Endothelial cell of umbilical vein (primary cell): ENCODE measurements around the gene KATNB1. TPM values are rescaled to one million over a fixed set of nuclear protein-coding genes. Genes with fewer than 3 reads are reported as not detected.

ENCODE experiments used
- BruUV-seq: library from RNA; stranded (reverse); fragments of 400-500 nt; replicated peaks from 2 replicates; lab custom pipeline; 2021; lab: Mats Ljungman, UMichigan
- CTCF ChIA-PET: fragments of 300-600, 350-600 bp; sonication (Branson Sonifier 250); formaldehyde crosslinking; loops from one replicate; lab custom pipeline; 2021; ENCODE audit warnings: antibody characterized with exemption, inconsistent platforms; lab: Charles Lee
- POLR2A ChIA-PET: fragments of 300-600, 350-600 bp; sonication (Branson Sonifier 250); formaldehyde crosslinking; loops from one replicate; lab custom pipeline; 2021; ENCODE audit warnings: antibody characterized with exemption, inconsistent platforms; lab: Charles Lee
- DNase-seq: peaks from one replicate; pipeline ENCODE4 v3.0.0-alpha.2; 2011; ENCODE audit warnings: low read depth, low spot score
- FAIRE-seq: peaks from 2 replicates; lab custom pipeline; 2011; peaks lifted over from hg19 to GRCh38; lab: Jason Lieb, UNC
- H2AFZ ChIP-seq: 2 replicates; pipeline ENCODE4 v1.6.0; 2012; ENCODE audit warnings: low read depth, low read length, control low read depth, inconsistent platforms
- H3K27ac ChIP-seq: 2 replicates; pipeline ENCODE4 v1.5.1; 2011; ENCODE audit warnings: low read depth, mild to moderate bottlenecking, control low read depth, low read length, moderate library complexity; ENCODE audit not compliant: insufficient read depth
- H3K27me3 ChIP-seq, 2 experiments: 2 replicates each; pipeline versions ENCODE4 v1.6.0 to v1.6.1; 2011; ENCODE audit warnings: low read length in 2 of 2, mixed read lengths in 1 of 2; ENCODE audit not compliant: control insufficient read depth in 2 of 2, insufficient read depth in 2 of 2
- H3K36me3 ChIP-seq, 2 experiments: 2 replicates in 1 of 2; 3 replicates in 1 of 2; pipeline ENCODE4 v1.5.1; 2011; ENCODE audit warnings: low read length in 2 of 2, mild to moderate bottlenecking in 1 of 2, moderate library complexity in 1 of 2; ENCODE audit not compliant: control insufficient read depth in 2 of 2, insufficient read depth in 2 of 2; ENCODE audit errors: extremely low read depth in 1 of 2
- H3K4me1 ChIP-seq: 3 replicates; pipeline ENCODE4 v1.5.1; 2011; ENCODE audit warnings: mild to moderate bottlenecking, low read length; ENCODE audit not compliant: control insufficient read depth, insufficient read depth; ENCODE audit errors: extremely low read depth
- H3K4me2 ChIP-seq: 2 replicates; pipeline ENCODE4 v1.6.1; 2011; ENCODE audit warnings: low read length, control low read depth, mixed read lengths; ENCODE audit not compliant: insufficient read depth
- H3K4me3 ChIP-seq, 3 experiments: fragments of 200-600 bp in 1 of 3; sonication (generic), shearing (Covaris generic) in 1 of 3; replicated peaks in 1 of 3; 2 replicates each; pipeline ENCODE4 v1.5.1; 2011 to 2016; ENCODE audit warnings: control low read depth in 3 of 3, low read length in 3 of 3, mild to moderate bottlenecking in 2 of 3, inconsistent platforms in 1 of 3, low read depth in 1 of 3, moderate library complexity in 1 of 3; ENCODE audit not compliant: insufficient read depth in 1 of 3
- H3K79me2 ChIP-seq: 2 replicates; pipeline ENCODE4 v1.6.0; 2012; ENCODE audit warnings: low read length, inconsistent platforms; ENCODE audit not compliant: control insufficient read depth, insufficient read depth
- H3K9ac ChIP-seq: replicated peaks from 2 replicates; pipeline ENCODE3; 2011; ENCODE audit warnings: low read length, control low read depth; ENCODE audit not compliant: insufficient read depth; ENCODE audit errors: extremely low read depth
- H3K9me1 ChIP-seq: replicated peaks from 3 replicates; pipeline ENCODE4 v1.6.0; 2011; ENCODE audit warnings: mild to moderate bottlenecking, low read length; ENCODE audit not compliant: control insufficient read depth, insufficient read depth; ENCODE audit errors: extremely low read depth
- H3K9me3 ChIP-seq: replicated peaks from 2 replicates; pipeline ENCODE4 v1.5.1; 2012; ENCODE audit warnings: low read length, inconsistent platforms; ENCODE audit not compliant: control insufficient read depth, insufficient read depth
- H4K20me1 ChIP-seq: replicated peaks from 2 replicates; pipeline ENCODE3; 2011; ENCODE audit warnings: mild to moderate bottlenecking, low read length; ENCODE audit not compliant: control insufficient read depth, insufficient read depth; ENCODE audit errors: extremely low read depth
- CTCF ChIP-seq, 2 donors: IDR thresholded peaks; 1 replicate in 1 of 2; 2 replicates in 1 of 2; pipeline ENCODE4 v1.5.1; 2011; ENCODE audit warnings: low read length in 2 of 2, mild to moderate bottlenecking in 2 of 2, moderate library complexity in 2 of 2, control low read depth in 1 of 2, inconsistent platforms in 1 of 2, low read depth in 1 of 2; ENCODE audit not compliant: insufficient read depth in 1 of 2; ENCODE audit errors: extremely low read depth in 1 of 2
- EZH2 ChIP-seq: IDR thresholded peaks from 2 replicates; pipeline ENCODE4 v1.6.1; 2012; ENCODE audit warnings: borderline replicate concordance, low read depth, mild to moderate bottlenecking, moderate library complexity, low read length, inconsistent platforms; ENCODE audit not compliant: severe bottlenecking
- FOS ChIP-seq: IDR thresholded peaks from 2 replicates; pipeline ENCODE4 v1.6.1; 2011; ENCODE audit warnings: mild to moderate bottlenecking, low read length, moderate library complexity, borderline replicate concordance; ENCODE audit not compliant: insufficient read depth
- GATA2 ChIP-seq: IDR thresholded peaks from 2 replicates; pipeline ENCODE4 v1.7.0; 2011; ENCODE audit warnings: low read depth, mild to moderate bottlenecking, moderate library complexity, mixed read lengths, low read length; ENCODE audit not compliant: insufficient read length, insufficient read depth
- JUN ChIP-seq: IDR thresholded peaks from 2 replicates; pipeline ENCODE4 v1.6.1; 2011; ENCODE audit warnings: borderline replicate concordance, low read depth; ENCODE audit not compliant: insufficient read length, insufficient read depth
- MAX ChIP-seq: IDR thresholded peaks from 2 replicates; pipeline ENCODE4 v1.6.1; 2011; ENCODE audit not compliant: insufficient read depth, insufficient read length
- MYC ChIP-seq: IDR thresholded peaks from one replicate; pipeline ENCODE4 v1.6.1; 2011; ENCODE audit warnings: mild to moderate bottlenecking, low read depth, low read length
- POLR2A ChIP-seq: IDR thresholded peaks from 2 replicates; pipeline ENCODE4 v1.6.1; 2012; ENCODE audit warnings: low read depth, mild to moderate bottlenecking, control low read depth, low read length
- POLR2AphosphoS5 ChIP-seq: IDR thresholded peaks from 2 replicates; pipeline ENCODE4 v1.6.1; 2012; ENCODE audit warnings: low read depth, mild to moderate bottlenecking, control low read depth, low read length, moderate library complexity; ENCODE audit not compliant: insufficient read depth
- dilution Hi-C: fragments of 300-500 bp; cut with MboI; formaldehyde crosslinking; loops from one replicate; pipeline ENCODE4 v1.15.0; 2019; ENCODE audit warnings: low sequenced_read_pairs; ENCODE audit not compliant: extremely low pct_ligation_motif_present
- intact Hi-C: fragments of 100-400 bp; cut with micrococcal nuclease; formaldehyde crosslinking; loops from one replicate; pipeline ENCODE4 v1.10.0; 2022
- polyA plus RNA-seq, 4 experiments: library from polyadenylated mRNA; depleted of rRNA in 3 of 4; stranded (reverse) in 3 of 4; unstranded in 1 of 4; fragments of >200 nt; gene quantifications; 2 replicates each; pipeline versions ENCODE4 v1.2.1 to v1.2.3, GENCODE V29; 2011 to 2012; ENCODE audit warnings: missing spikeins in 1 of 4
- total RNA-seq: library from RNA; stranded (reverse); gene quantifications from 2 replicates; pipeline ENCODE4 v1.2.3, GENCODE V29; 2021

The KATNB1 gene
- total and polyA plus RNA-seq, 2 donors (not counting 3 experiments of a cell fraction or from before 2014, with no cell fraction given): 25.9 to 35.9 TPM

- intact Hi-C loops: no loop called here
- BruUV-seq: no TSS peak
- CTCF ChIA-PET: interaction anchor here (5.3 kb wide), 1 partner anchor 8 kb away, joined by 43 read pairs; the partner anchor contains the start of gene KATNB1
Measured at GRCh38 chr16:57727610-57728009, 8.0 kb upstream of the KATNB1 start.

More at GRCh38 chr16:57727610-57728009, 8.0 kb upstream of the KATNB1 start:
- Histone ChIP-seq H3K4me3 (no peak overlapping the region), H3K4me1 (no peaks in the 10 kb centered on the region), H3K27me3 (no peaks in the 10 kb centered on the region), H3K79me2 (no peaks in the 10 kb centered on the region), H2AFZ (no peak overlapping the region), H3K27ac (no peak overlapping the region), H3K36me3 (no peaks in the 10 kb centered on the region), H3K4me2 (no peak overlapping the region), H3K9ac (no peak overlapping the region), H4K20me1 (no peaks in the 10 kb centered on the region), H3K9me1 (no peaks in the 10 kb centered on the region), H3K9me3 (no peaks in the 10 kb centered on the region)
- POLR2A ChIA-PET: no interaction called here
- dilution Hi-C loops: no loop called here
- no peak for DNase-seq
- no peak for TF ChIP-seq POLR2AphosphoS5
- no peak for TF ChIP-seq MAX
- TF ChIP-seq JUN: no peak
- no peak for TF ChIP-seq FOS
- no peak for TF ChIP-seq CTCF (IDR thresholded peaks at IDR 0.05; ENCODE audit: extremely low read depth in 1 of 2, insufficient read depth in 1 of 2, low read depth in 1 of 2, low read length in 2 of 2)
- no peak for TF ChIP-seq EZH2
- TF ChIP-seq GATA2: no peak
- no peak for TF ChIP-seq MYC
- TF ChIP-seq POLR2A: no peak
- FAIRE-seq: no peak
